ENCODE data around the gene RTP4.
"Not testable (repeated sequence)": the region's sequence is repeated elsewhere in the genome, so short reads cannot be mapped to it uniquely, and the experiment has no call there.

Gene RTP4

DNA sequence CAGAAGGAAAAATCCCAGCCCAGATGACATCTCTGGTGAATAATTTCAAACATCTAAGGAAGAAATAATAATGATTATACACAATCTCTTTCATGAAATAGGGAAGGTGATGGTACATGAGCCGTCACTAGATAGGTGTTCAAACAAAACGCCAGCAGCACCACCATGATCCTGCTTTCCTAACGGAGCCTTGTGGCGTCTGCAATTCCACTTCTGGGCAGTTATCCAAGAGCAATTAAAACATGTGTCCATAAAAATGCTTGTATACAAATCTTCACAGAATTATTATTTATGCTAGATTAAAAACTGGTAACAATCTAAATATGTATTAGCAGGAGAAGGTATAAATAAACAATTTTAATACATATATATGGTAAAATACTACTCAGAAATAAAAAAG is 33.7 kb downstream of the RTP4 start:
- TF ChIP-seq EZH2phosphoT487 (IDR thresholded peaks at IDR 0.05; ENCODE audit: low read length) (no peak), CTCF (IDR thresholded peaks at IDR 0.05; ENCODE audit: low read length) (no peak)
- H4K20me1 ChIP-seq (ENCODE audit: insufficient read depth, low read length), result no peaks in the 10 kb centered on the region
- H3K4me1 ChIP-seq (ENCODE audit: low read length), result no peaks in the 10 kb centered on the region

GRCh38 chr3:187403768-187404288 is 35.6 kb downstream of the RTP4 start:
- H3K27ac ChIP-seq (ENCODE audit: low read length), result no peak overlapping the region
- H3K36me3 ChIP-seq (replicated peaks; ENCODE audit: insufficient read depth, low read length), result no peaks in the 10 kb centered on the region
- no peaks in the 10 kb centered on the region for H4K20me1 ChIP-seq (ENCODE audit: insufficient read depth, low read length)
- no peak overlapping the region for H2AFZ ChIP-seq (ENCODE audit: low read length)
- H3K4me3 ChIP-seq (ENCODE audit: low read length), result no peak overlapping the region
- no peak overlapping the region for H3K4me2 ChIP-seq (ENCODE audit: low read depth, low read length)
- TF ChIP-seq EZH2phosphoT487 (IDR thresholded peaks at IDR 0.05; ENCODE audit: low read length), result no peak
- H3K79me2 ChIP-seq (ENCODE audit: low read length), result no peaks in the 10 kb centered on the region
- H3K9ac ChIP-seq (ENCODE audit: low read length), result no peak overlapping the region
- no peak for DNase-seq
- no peaks in the 10 kb centered on the region for H3F3A ChIP-seq (ENCODE audit: insufficient read depth, low read length)
- no peaks in the 10 kb centered on the region for H3K4me1 ChIP-seq (ENCODE audit: low read length)
- H3K27me3 ChIP-seq (replicated peaks; ENCODE audit: insufficient read depth, low read length), result no peaks in the 10 kb centered on the region
- no peaks in the 10 kb centered on the region for H3K9me2 ChIP-seq (replicated peaks; ENCODE audit: insufficient read depth, low read length)
- H3K9me3 ChIP-seq (replicated peaks; ENCODE audit: insufficient read depth, low read length), result no peaks in the 10 kb centered on the region

More for the DNA sequence above, 33.7 kb downstream of the RTP4 start:
- Histone ChIP-seq H2AFZ (ENCODE audit: low read length) (no peak overlapping the region), H3K36me3 (replicated peaks; ENCODE audit: insufficient read depth, low read length) (no peaks in the 10 kb centered on the region), H3F3A (ENCODE audit: insufficient read depth, low read length) (no peaks in the 10 kb centered on the region), H3K27me3 (replicated peaks; ENCODE audit: insufficient read depth, low read length) (no peaks in the 10 kb centered on the region), H3K9me2 (replicated peaks; ENCODE audit: insufficient read depth, low read length) (no peaks in the 10 kb centered on the region), H3K79me2 (ENCODE audit: low read length) (no peaks in the 10 kb centered on the region), H3K4me3 (ENCODE audit: low read length) (no peak overlapping the region), H3K4me2 (ENCODE audit: low read depth, low read length) (no peak overlapping the region), H3K27ac (ENCODE audit: low read length) (no peak overlapping the region), H3K9ac (ENCODE audit: low read length) (no peak overlapping the region), H3K9me3 (replicated peaks; ENCODE audit: insufficient read depth, low read length) (no peaks in the 10 kb centered on the region)
- no peak for DNase-seq

DNA sequence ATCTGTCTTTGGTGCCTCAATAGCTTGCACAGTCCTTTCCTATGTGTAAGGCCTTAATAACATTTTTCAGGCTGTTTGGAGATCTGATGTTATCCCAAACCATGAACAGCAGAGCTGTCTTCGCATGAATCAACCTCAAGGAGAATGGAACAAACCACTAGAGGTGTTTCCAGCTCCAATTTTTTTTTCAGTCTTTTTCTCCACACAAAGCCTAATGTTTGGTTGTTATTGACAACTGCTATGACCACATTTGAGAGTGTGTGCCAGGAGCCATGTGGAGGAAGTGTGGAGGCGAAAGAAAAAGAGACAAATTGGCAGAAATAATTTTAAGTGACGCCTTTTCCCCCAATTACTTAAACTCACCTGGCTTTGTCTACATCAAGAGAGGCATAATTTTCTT is 38.7 kb downstream of the RTP4 start:
- Histone ChIP-seq H4K20me1 (ENCODE audit: insufficient read depth, low read length) (no peaks in the 10 kb centered on the region), H3K9me3 (replicated peaks; ENCODE audit: insufficient read depth, low read length) (no peaks in the 10 kb centered on the region), H2AFZ (ENCODE audit: low read length) (no peak overlapping the region), H3K4me2 (ENCODE audit: low read depth, low read length) (no peak overlapping the region), H3F3A (ENCODE audit: insufficient read depth, low read length) (no peaks in the 10 kb centered on the region), H3K9me2 (replicated peaks; ENCODE audit: insufficient read depth, low read length) (no peaks in the 10 kb centered on the region), H3K27me3 (replicated peaks; ENCODE audit: insufficient read depth, low read length) (no peaks in the 10 kb centered on the region), H3K27ac (ENCODE audit: low read length) (no peak overlapping the region), H3K79me2 (ENCODE audit: low read length) (no peaks in the 10 kb centered on the region), H3K4me1 (ENCODE audit: low read length) (no peaks in the 10 kb centered on the region), H3K4me3 (ENCODE audit: low read length) (no peak overlapping the region), H3K36me3 (replicated peaks; ENCODE audit: insufficient read depth, low read length) (no peaks in the 10 kb centered on the region), H3K9ac (ENCODE audit: low read length) (no peak overlapping the region)
- DNase-seq, result no peak
- TF ChIP-seq CTCF (IDR thresholded peaks at IDR 0.05; ENCODE audit: low read length), result no peak
- no peak for TF ChIP-seq EZH2 (optimal IDR thresholded peaks at IDR 0.05; ENCODE audit: low read depth, low read length)
- TF ChIP-seq EZH2phosphoT487 (IDR thresholded peaks at IDR 0.05; ENCODE audit: low read length), result no peak

- H3K36me3 ChIP-seq (replicated peaks; ENCODE audit: insufficient read depth, low read length); H3K9me2 ChIP-seq (replicated peaks; ENCODE audit: insufficient read depth, low read length); H3K4me1 ChIP-seq (ENCODE audit: low read length); H3K27me3 ChIP-seq (replicated peaks; ENCODE audit: insufficient read depth, low read length); H3K27ac ChIP-seq (ENCODE audit: low read length); H2AFZ ChIP-seq (ENCODE audit: low read length); DNase-seq; H3F3A ChIP-seq (ENCODE audit: insufficient read depth, low read length); H3K4me2 ChIP-seq (ENCODE audit: low read depth, low read length); H3K79me2 ChIP-seq (ENCODE audit: low read length); H4K20me1 ChIP-seq (ENCODE audit: insufficient read depth, low read length); H3K4me3 ChIP-seq (ENCODE audit: low read length); H3K9me3 ChIP-seq (replicated peaks; ENCODE audit: insufficient read depth, low read length); H3K9ac ChIP-seq (ENCODE audit: low read length): not testable (repeated sequence)
Measured at GRCh38 chr3:187411991-187412781, 44.0 kb downstream of the RTP4 start.
